ENCODE results near the gene DUSP28. TPM values are rescaled to one million over a fixed set of nuclear protein-coding genes. Genes with fewer than 3 reads are reported as not detected.
A peak's percentile ranks its signal among the peaks of the same experiment; 100 is the strongest.

The DUSP28 gene
- total RNA-seq, 1 donor from 2014 or later = 6.3 TPM

GRCh38 chr2:240594511-240595380, 34.6 kb downstream of the DUSP28 start:
- peaks cover 15% of the 10 kb centered on the region for H3K36me3 Mint-ChIP-seq (ENCODE audit: low read depth)
- DNase-seq = no peak
- no peak overlapping the region for H3K27ac Mint-ChIP-seq
- no peaks in the 10 kb centered on the region for H3K27me3 Mint-ChIP-seq
- peaks cover 2% of the 10 kb centered on the region for H3K4me1 Mint-ChIP-seq
- no peaks in the 10 kb centered on the region for H3K9me3 Mint-ChIP-seq
- intact Hi-C loops (cut with micrococcal nuclease) = no loop called here
- no peak overlapping the region for H3K4me3 Mint-ChIP-seq

GRCh38 chr2:240595381-240596079, 35.4 kb downstream of the DUSP28 start:
- H3K9me3 Mint-ChIP-seq = no peaks in the 10 kb centered on the region

GRCh38 chr2:240596080-240596460, 35.9 kb downstream of the DUSP28 start:
- H3K27me3 Mint-ChIP-seq = no peaks in the 10 kb centered on the region
- DNase-seq = no peak
- peaks cover 16% of the 10 kb centered on the region for H3K36me3 Mint-ChIP-seq (ENCODE audit: low read depth)
- H3K27ac Mint-ChIP-seq = no peak overlapping the region
- H3K4me1 Mint-ChIP-seq = peaks cover 4% of the 10 kb centered on the region
- intact Hi-C loops (cut with micrococcal nuclease) = no loop called here
- no peak overlapping the region for H3K4me3 Mint-ChIP-seq
- no peaks in the 10 kb centered on the region for H3K9me3 Mint-ChIP-seq

More at GRCh38 chr2:240595381-240596079, 35.4 kb downstream of the DUSP28 start:
- Mint-ChIP-seq H3K4me3 (no peak overlapping the region), H3K27me3 (no peaks in the 10 kb centered on the region), H3K27ac (no peak overlapping the region), H3K4me1 (peaks cover 4% of the 10 kb centered on the region), H3K36me3 (ENCODE audit: low read depth) (peaks cover 18% of the 10 kb centered on the region)
- intact Hi-C loops (cut with micrococcal nuclease) = no loop called here
- peak; percentile 88 for DNase-seq

- DNase-seq = no peak
- no peak overlapping the region for H3K4me3 Mint-ChIP-seq
- peaks cover 12% of the 10 kb centered on the region for H3K36me3 Mint-ChIP-seq (ENCODE audit: low read depth)
- H3K27ac Mint-ChIP-seq = no peak overlapping the region
- no peaks in the 10 kb centered on the region for H3K9me3 Mint-ChIP-seq
- H3K27me3 Mint-ChIP-seq = no peaks in the 10 kb centered on the region
- H3K4me1 Mint-ChIP-seq = peaks cover 4% of the 10 kb centered on the region
- intact Hi-C loops (cut with micrococcal nuclease) = no loop called here
Measured at GRCh38 chr2:240596491-240596931, 36.4 kb downstream of the DUSP28 start.

- peaks cover 4% of the 10 kb centered on the region for H3K4me1 Mint-ChIP-seq
- intact Hi-C loops (cut with micrococcal nuclease) = no loop called here
- no peak overlapping the region for H3K27ac Mint-ChIP-seq
- no peaks in the 10 kb centered on the region for H3K9me3 Mint-ChIP-seq
- DNase-seq = no peak
- no peaks in the 10 kb centered on the region for H3K27me3 Mint-ChIP-seq
- no peak overlapping the region for H3K4me3 Mint-ChIP-seq
- H3K36me3 Mint-ChIP-seq (ENCODE audit: low read depth) = peaks cover 11% of the 10 kb centered on the region
Measured at GRCh38 chr2:240597054-240597418, 36.9 kb downstream of the DUSP28 start.

GRCh38 chr2:240597419-240598181, 37.4 kb downstream of the DUSP28 start:
- Mint-ChIP-seq H3K36me3 (ENCODE audit: low read depth) (peaks cover 7% of the 10 kb centered on the region), H3K9me3 (no peaks in the 10 kb centered on the region), H3K27me3 (no peaks in the 10 kb centered on the region), H3K4me1 (peaks cover 4% of the 10 kb centered on the region), H3K4me3 (no peak overlapping the region), H3K27ac (no peak overlapping the region)
- intact Hi-C loops (cut with micrococcal nuclease) = no loop called here
- DNase-seq = no peak

GRCh38 chr2:240598311-240598911, 38.3 kb downstream of the DUSP28 start:
- H3K4me1 Mint-ChIP-seq = peaks cover 4% of the 10 kb centered on the region
- H3K27ac Mint-ChIP-seq = no peak overlapping the region
- no peaks in the 10 kb centered on the region for H3K27me3 Mint-ChIP-seq
- H3K9me3 Mint-ChIP-seq = no peaks in the 10 kb centered on the region
- intact Hi-C loops (cut with micrococcal nuclease) = no loop called here
- H3K4me3 Mint-ChIP-seq = no peak overlapping the region
- no peak for DNase-seq
- peaks cover 6% of the 10 kb centered on the region for H3K36me3 Mint-ChIP-seq (ENCODE audit: low read depth)

GRCh38 chr2:240599141-240599583, 39.0 kb downstream of the DUSP28 start:
- Mint-ChIP-seq H3K4me1 (peaks cover 4% of the 10 kb centered on the region), H3K4me3 (no peak overlapping the region), H3K36me3 (ENCODE audit: low read depth) (peaks cover 6% of the 10 kb centered on the region), H3K27me3 (no peaks in the 10 kb centered on the region), H3K27ac (no peak overlapping the region), H3K9me3 (no peaks in the 10 kb centered on the region)
- DNase-seq = no peak
- intact Hi-C loops (cut with micrococcal nuclease) = no loop called here

GRCh38 chr2:240600451-240600961, 40.3 kb downstream of the DUSP28 start:
- H3K4me3 Mint-ChIP-seq = no peak overlapping the region
- no peak overlapping the region for H3K27ac Mint-ChIP-seq
- H3K9me3 Mint-ChIP-seq = no peaks in the 10 kb centered on the region
- H3K36me3 Mint-ChIP-seq (ENCODE audit: low read depth) = peaks cover 6% of the 10 kb centered on the region
- intact Hi-C loops (cut with micrococcal nuclease) = no loop called here
- no peaks in the 10 kb centered on the region for H3K27me3 Mint-ChIP-seq
- DNase-seq = no peak
- peaks cover 4% of the 10 kb centered on the region for H3K4me1 Mint-ChIP-seq

GRCh38 chr2:240601061-240601830, 41.1 kb downstream of the DUSP28 start:
- Mint-ChIP-seq H3K36me3 (ENCODE audit: low read depth) (peaks cover 4% of the 10 kb centered on the region), H3K27me3 (no peaks in the 10 kb centered on the region), H3K4me3 (no peak overlapping the region), H3K4me1 (peaks cover 3% of the 10 kb centered on the region), H3K27ac (no peak overlapping the region), H3K9me3 (no peaks in the 10 kb centered on the region)
- intact Hi-C loops (cut with micrococcal nuclease) = no loop called here
- no peak for DNase-seq

GRCh38 chr2:240601831-240602160, 41.6 kb downstream of the DUSP28 start:
- Mint-ChIP-seq H3K4me3 (no peak overlapping the region), H3K9me3 (no peaks in the 10 kb centered on the region), H3K36me3 (ENCODE audit: low read depth) (peaks cover 4% of the 10 kb centered on the region), H3K4me1 (peaks cover 3% of the 10 kb centered on the region), H3K27me3 (no peaks in the 10 kb centered on the region), H3K27ac (no peak overlapping the region)
- intact Hi-C loops (cut with micrococcal nuclease) = no loop called here
- no peak for DNase-seq

GRCh38 chr2:240602266-240603050, 42.3 kb downstream of the DUSP28 start:
- no peak overlapping the region for H3K4me3 Mint-ChIP-seq
- DNase-seq = no peak
- H3K4me1 Mint-ChIP-seq = peaks cover 3% of the 10 kb centered on the region
- intact Hi-C loops (cut with micrococcal nuclease) = no loop called here
- H3K36me3 Mint-ChIP-seq (ENCODE audit: low read depth) = peaks cover 4% of the 10 kb centered on the region
- H3K27me3 Mint-ChIP-seq = no peaks in the 10 kb centered on the region
- H3K27ac Mint-ChIP-seq = no peak overlapping the region
- no peaks in the 10 kb centered on the region for H3K9me3 Mint-ChIP-seq
